ENCODE measurements around the gene ZNF638.

The ZNF638 gene

DNA sequence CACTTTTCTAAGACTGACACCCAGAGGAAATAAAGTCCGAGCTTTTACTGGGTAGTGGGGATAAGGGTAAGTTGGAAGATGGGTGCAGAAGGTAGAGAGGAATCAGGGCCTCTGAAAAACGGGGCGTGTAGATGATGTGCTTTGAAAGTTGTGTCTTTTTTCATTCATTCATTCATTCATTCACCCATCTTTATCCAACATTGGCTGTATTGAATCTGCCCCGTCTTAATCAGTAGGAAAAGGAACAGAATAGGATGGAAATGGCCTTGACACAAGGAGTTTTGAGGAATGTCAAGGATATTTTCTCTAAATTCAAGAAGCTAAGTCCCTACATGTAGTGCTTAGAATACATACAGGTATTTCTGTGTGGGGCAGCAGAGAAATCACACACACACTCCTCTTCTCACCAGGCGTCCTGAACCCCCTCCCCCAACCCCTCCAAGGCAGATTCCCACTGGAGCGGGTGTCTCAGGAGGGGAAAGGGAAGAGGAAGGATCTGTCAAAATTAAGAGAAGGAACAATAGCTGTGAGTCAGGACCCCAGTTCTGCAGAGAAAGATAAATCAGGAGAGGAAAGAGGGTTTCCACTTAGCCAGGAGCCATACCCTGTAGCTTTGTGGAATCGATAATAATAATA is 135.7 kb downstream of the ZNF638 start:
- no peak for DNase-seq (ENCODE audit: low read depth in 2 of 2, low spot score in 1 of 2)

GRCh38 chr2:71468279-71469015 is 136.9 kb downstream of the ZNF638 start:
- DNase-seq (ENCODE audit: low read depth in 2 of 2, low spot score in 1 of 2), result no peak

- no peak for DNase-seq (ENCODE audit: low read depth in 2 of 2, low spot score in 1 of 2)
Measured at GRCh38 chr2:71469403-71470398, 138.1 kb downstream of the ZNF638 start.

- DNase-seq (ENCODE audit: low read depth in 2 of 2, low spot score in 1 of 2), result no peak
Measured at GRCh38 chr2:71471276-71471675, 139.7 kb downstream of the ZNF638 start.

GRCh38 chr2:71472019-71472418 is 140.4 kb downstream of the ZNF638 start:
- no peak for DNase-seq (ENCODE audit: low read depth in 2 of 2, low spot score in 1 of 2)

DNA sequence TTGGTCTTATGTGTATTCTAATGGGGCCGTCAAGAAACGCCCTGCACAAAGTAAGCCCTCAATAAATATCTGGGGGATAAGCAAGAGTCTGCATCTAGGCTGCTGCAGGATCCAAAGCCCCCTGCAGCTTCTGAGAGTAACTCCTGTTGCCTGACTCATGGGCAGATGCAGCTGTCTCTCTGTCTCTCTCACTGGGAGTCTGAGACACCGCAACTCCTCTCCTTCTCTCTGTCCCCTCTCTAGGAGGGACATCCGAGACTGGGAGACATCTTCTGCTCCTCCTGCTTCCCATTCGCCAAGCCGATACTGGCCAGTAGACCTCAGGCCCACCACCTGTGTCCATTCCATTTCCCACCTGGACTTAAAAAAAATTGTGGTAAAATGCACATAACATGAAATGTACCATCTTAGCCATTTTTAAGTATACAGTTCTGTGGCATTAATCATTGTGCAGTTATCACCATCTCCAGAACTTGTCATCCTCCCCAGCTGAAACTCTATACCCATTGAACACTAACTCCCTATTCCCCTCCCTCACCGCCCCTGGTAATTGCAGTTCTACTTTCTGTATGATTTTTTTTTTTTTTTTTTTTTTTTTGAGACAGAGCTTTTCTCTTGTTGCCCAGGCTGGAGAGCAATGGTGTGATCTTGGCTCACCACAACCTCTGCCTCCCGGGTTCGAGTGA is 141.9 kb downstream of the ZNF638 start:
- no peak for DNase-seq (ENCODE audit: low read depth in 2 of 2, low spot score in 1 of 2)

DNA sequence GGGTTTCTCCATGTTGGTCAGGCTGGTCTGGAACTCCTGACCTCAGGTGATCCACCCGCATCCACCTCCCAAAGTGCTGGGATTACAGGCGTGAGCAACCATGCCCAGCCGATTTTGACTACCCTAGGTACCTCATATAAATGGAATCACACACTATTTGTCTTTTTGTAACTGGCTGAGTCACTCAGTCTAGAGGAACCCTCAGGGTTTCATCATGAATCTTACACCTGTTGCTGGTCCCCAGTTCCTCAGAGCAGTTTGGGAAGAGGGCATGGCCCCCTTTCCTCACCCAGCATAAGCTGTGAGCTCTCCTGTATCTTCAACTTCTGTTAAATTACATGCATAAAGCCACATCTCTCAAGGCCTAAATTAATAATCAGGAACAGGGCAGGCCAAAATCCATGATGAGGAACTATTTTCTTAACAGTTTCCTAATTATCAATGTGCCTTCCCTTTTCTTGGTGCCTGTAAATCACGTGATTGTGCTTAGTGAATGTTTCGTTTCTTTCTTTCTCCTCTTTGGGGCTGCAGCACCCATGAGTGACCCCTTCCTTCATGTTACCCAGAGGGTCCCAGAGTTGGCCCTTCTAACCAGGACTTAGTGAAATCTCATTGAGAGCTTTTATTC is 142.6 kb downstream of the ZNF638 start:
- no peak for DNase-seq (ENCODE audit: low read depth in 2 of 2, low spot score in 1 of 2)

DNA sequence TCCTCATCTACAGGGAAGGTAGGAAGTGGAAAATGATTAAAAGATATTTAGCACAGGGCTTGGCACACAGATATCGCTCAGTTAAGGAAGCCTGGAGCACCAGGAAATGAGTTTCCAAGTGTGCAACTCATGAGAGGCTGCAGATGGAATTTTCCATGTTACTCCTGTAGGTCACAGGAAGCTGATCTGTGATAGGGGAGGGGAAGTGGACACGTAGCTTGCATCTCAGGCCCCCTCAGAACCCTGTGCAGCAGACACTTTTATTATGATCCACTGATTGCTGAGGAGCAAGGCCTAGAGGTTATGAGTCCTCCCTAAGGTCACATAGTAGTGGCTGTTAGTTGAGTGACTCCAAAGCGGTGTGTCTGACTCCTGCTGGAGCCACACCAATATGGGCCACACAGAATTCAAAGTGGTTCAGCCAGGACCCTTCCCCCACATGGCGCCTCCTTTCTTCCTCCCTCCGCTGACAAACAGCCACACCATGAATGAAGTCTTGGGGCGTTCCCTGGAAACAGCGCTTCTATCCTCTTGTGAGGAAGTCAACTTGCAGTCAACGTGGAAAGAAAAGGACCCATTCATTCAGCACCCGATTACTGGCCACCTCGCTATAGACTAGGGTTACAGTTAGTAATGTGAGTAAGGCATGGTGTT is 143.3 kb downstream of the ZNF638 start:
- no peak for DNase-seq (ENCODE audit: low read depth in 2 of 2, low spot score in 1 of 2)

GRCh38 chr2:71476495-71476894 is 144.9 kb downstream of the ZNF638 start:
- no peak for DNase-seq (ENCODE audit: low read depth in 2 of 2, low spot score in 1 of 2)

DNA sequence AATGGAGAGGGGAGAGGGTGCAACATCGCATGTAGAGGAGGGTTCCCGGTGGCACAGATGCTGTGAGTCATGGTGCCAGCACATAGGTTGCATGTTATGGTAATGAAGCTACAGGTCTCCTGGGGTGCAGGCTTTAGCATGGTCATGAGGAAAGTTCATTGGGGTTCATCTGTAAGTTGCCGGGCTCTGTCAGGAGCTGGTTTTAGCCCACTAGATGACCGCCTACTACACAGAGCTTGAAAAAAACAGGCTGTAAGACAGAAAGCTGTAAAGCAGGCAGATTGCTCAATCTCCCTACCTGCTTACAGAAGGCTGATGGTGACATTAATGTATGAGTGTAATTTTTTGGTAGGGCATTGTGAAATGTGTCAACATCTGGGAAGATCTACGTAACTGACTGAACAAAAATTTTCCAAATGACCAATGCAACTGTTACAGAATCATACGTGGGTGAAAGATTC is 145.7 kb downstream of the ZNF638 start:
- no peak for DNase-seq (ENCODE audit: low read depth in 2 of 2, low spot score in 1 of 2)

DNA sequence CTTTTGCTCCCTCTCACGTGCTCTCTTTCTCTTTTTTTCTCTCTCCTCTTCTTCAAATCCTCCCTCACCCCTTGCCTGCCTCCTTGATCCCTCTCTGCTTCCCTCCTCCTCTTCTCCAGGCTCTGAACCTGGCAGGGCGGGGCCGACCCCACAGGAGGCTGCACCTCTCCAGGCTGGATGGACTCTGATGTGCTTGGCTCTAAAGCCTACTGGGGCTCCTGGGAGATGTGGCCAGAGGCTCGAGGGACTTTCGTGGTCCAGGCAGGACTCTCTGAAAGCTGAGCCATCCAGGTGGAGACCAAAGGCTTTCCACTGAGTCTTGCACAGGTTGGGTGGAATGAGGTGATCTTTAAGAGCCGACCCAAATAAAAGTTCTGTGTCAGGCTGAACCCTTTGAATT is 147.2 kb downstream of the ZNF638 start:
- DNase-seq (ENCODE audit: low read depth in 2 of 2, low spot score in 1 of 2), result no peak

DNA sequence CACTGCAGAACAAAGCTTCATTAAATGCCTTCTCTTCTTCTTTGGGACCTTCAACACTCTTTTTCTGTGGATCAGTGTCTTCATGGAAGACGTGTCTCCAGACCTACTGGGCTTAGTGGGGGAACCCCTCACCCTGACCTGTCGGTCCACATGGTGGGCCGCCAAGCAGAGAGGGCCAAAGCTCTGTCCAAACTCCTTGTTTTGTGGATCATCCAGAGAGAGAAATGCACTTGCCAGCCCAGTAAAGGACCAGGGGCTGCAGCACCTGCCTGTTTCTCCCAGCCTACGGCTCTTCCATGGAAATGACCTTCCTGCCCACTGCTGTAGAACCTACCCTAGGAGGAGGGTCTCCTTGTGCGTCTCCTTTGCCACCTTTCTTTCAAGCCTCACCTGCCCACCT is 147.7 kb downstream of the ZNF638 start:
- no peak for DNase-seq (ENCODE audit: low read depth in 2 of 2, low spot score in 1 of 2)

GRCh38 chr2:71481111-71481510 is 149.5 kb downstream of the ZNF638 start:
- no peak for DNase-seq (ENCODE audit: low read depth in 2 of 2, low spot score in 1 of 2)

GRCh38 chr2:71482055-71482454 is 150.5 kb downstream of the ZNF638 start:
- no peak for DNase-seq (ENCODE audit: low read depth in 2 of 2, low spot score in 1 of 2)

- no peak for DNase-seq (ENCODE audit: low read depth in 2 of 2, low spot score in 1 of 2)
Measured at GRCh38 chr2:71483246-71483645, 151.7 kb downstream of the ZNF638 start.

GRCh38 chr2:71484354-71484753 is 152.8 kb downstream of the ZNF638 start:
- no peak for DNase-seq (ENCODE audit: low read depth in 2 of 2, low spot score in 1 of 2)

All from stimulated activated CD8-positive, alpha-beta memory T cell treated with anti-CD3 and anti-CD28 coated beads, Interleukin-4, amount 100 ng/mL, for 1 hour (primary cell).